Measurements from ENCODE around the gene ZFPM1.

Gene ZFPM1

DNA sequence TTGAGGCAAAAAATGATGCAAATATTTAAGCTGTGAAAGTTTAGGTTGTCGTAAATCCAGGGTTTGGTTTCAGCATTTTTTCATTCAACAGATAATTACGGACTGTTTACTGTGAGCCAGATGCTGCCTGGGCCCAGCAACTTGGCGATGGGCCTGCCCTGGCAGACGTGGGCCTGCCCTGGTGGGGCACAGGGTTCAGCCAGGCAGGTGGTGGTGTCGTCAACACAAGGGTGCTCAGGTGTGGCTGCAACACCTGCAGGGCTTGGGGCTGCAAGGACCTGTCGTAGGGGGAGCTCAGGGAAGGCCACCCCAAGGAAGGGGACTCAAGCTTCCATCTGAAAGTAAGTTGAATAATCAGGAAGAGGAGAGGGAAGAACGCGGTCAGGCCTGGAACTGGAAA lies 132.2 kb downstream of the ZFPM1 start:
- in situ Hi-C loops (cut with MboI; ENCODE audit: low sequenced_read_pairs) = no loop called here

GRCh38 chr16:88585927-88586581 lies 133.0 kb downstream of the ZFPM1 start:
- in situ Hi-C loops (cut with MboI; ENCODE audit: low sequenced_read_pairs) = no loop called here
